ENCODE measurements around the gene HPS1. TPM values are rescaled to one million over a fixed set of nuclear protein-coding genes. Genes with fewer than 3 reads are reported as not detected.

HPS1 gene
- total RNA-seq, 1 donor from 2014 or later: 30.6 TPM

DNA sequence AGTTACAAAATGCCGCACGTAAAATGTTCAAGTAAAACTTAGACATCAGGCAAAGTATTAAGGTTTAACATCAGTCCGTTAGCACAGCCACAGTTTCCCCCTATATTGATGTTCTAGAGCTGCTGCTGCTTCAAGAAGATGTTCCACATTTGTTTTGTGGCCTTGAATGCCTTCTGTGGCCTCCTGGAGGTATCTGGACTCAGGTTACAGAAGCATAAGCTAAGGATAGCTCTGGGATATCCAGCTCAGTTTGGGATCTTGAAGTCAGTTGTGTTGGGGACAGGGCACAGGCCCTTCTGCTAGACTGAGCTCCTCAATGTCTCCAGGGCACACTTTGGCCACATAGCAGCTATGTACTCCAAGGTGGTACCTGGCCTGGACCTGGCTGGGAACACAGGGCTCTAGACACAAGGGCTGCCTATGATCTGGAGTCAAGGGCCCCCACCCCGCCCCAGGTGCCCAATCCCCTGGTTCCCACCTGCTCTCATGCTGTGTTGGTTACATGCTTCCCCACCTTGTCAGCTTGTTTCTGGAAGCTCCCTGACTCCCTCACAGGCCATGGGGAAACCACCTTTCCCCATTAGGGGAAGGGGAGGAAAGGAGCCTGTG is 36.5 kb downstream of the HPS1 start:
- TF ChIP-seq CTCF (IDR thresholded peaks at IDR 0.05; ENCODE audit: unreplicated experiment): no peak
- DNase-seq (ENCODE audit: low spot score): no peak
- Mint-ChIP-seq H3K36me3 (ENCODE audit: low read depth, unreplicated experiment) (peaks cover 3% of the 10 kb centered on the region), H3K4me3 (ENCODE audit: unreplicated experiment) (no peak overlapping the region), H3K9me3 (ENCODE audit: unreplicated experiment) (no peaks in the 10 kb centered on the region), H3K27me3 (ENCODE audit: unreplicated experiment) (peaks cover 2% of the 10 kb centered on the region), H3K27ac (ENCODE audit: unreplicated experiment) (no peak overlapping the region), H3K4me1 (ENCODE audit: unreplicated experiment) (peaks cover 2% of the 10 kb centered on the region)

- H3K27me3 Mint-ChIP-seq (ENCODE audit: unreplicated experiment): peaks cover 2% of the 10 kb centered on the region
- H3K9me3 Mint-ChIP-seq (ENCODE audit: unreplicated experiment): no peaks in the 10 kb centered on the region
These were observed 37.9 kb downstream of the HPS1 start for GRCh38 chr10:98408799-98409198.

DNA sequence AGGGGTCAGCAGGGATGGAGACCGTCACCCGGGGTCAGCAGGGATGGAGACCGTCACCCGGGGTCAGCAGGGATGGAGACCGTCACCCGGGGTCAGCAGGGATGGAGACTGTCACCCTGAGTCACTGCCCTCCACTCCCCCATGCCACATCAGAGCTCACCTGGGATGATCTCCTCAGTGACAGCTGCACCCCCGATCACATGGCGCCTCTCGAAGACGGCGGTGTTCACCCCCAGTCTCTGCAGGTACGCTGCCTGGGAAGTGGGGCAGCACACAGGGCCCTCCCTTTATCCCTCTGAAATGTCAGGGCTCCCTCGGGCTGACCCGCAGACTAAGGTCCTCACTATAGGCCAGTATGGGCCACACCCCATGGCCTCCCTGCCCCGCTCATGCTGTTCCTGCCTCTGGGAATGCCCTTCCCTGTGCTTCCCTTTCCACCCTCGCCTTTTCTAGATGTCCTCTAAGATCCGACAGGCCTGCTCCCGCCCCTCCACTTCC is 38.9 kb downstream of the HPS1 start:
- Mint-ChIP-seq H3K27me3 (ENCODE audit: unreplicated experiment) (peaks cover 2% of the 10 kb centered on the region), H3K4me3 (ENCODE audit: unreplicated experiment) (no peak overlapping the region), H3K27ac (ENCODE audit: unreplicated experiment) (no peak overlapping the region), H3K36me3 (ENCODE audit: low read depth, unreplicated experiment) (peaks cover 6% of the 10 kb centered on the region), H3K9me3 (ENCODE audit: unreplicated experiment) (no peaks in the 10 kb centered on the region), H3K4me1 (ENCODE audit: unreplicated experiment) (no peaks in the 10 kb centered on the region)
- no peak for DNase-seq (ENCODE audit: low spot score)
- TF ChIP-seq CTCF (IDR thresholded peaks at IDR 0.05; ENCODE audit: unreplicated experiment): no peak

More at GRCh38 chr10:98408799-98409198, 37.9 kb downstream of the HPS1 start:
- no peak for TF ChIP-seq CTCF (IDR thresholded peaks at IDR 0.05; ENCODE audit: unreplicated experiment)
- no peaks in the 10 kb centered on the region for H3K4me1 Mint-ChIP-seq (ENCODE audit: unreplicated experiment)
- no peak overlapping the region for H3K4me3 Mint-ChIP-seq (ENCODE audit: unreplicated experiment)
- no peak for DNase-seq (ENCODE audit: low spot score)
- peaks cover 3% of the 10 kb centered on the region for H3K36me3 Mint-ChIP-seq (ENCODE audit: low read depth, unreplicated experiment)
- no peak overlapping the region for H3K27ac Mint-ChIP-seq (ENCODE audit: unreplicated experiment)

- no peaks in the 10 kb centered on the region for H3K9me3 Mint-ChIP-seq (ENCODE audit: unreplicated experiment)
- no peak for DNase-seq (ENCODE audit: low spot score)
- peaks cover 2% of the 10 kb centered on the region for H3K27me3 Mint-ChIP-seq (ENCODE audit: unreplicated experiment)
- no peak overlapping the region for H3K27ac Mint-ChIP-seq (ENCODE audit: unreplicated experiment)
- no peak for TF ChIP-seq CTCF (IDR thresholded peaks at IDR 0.05; ENCODE audit: unreplicated experiment)
- no peak overlapping the region for H3K4me3 Mint-ChIP-seq (ENCODE audit: unreplicated experiment)
- peaks cover 3% of the 10 kb centered on the region for H3K36me3 Mint-ChIP-seq (ENCODE audit: low read depth, unreplicated experiment)
- H3K4me1 Mint-ChIP-seq (ENCODE audit: unreplicated experiment): no peaks in the 10 kb centered on the region
These were observed 39.6 kb downstream of the HPS1 start for GRCh38 chr10:98407017-98407743.

DNA sequence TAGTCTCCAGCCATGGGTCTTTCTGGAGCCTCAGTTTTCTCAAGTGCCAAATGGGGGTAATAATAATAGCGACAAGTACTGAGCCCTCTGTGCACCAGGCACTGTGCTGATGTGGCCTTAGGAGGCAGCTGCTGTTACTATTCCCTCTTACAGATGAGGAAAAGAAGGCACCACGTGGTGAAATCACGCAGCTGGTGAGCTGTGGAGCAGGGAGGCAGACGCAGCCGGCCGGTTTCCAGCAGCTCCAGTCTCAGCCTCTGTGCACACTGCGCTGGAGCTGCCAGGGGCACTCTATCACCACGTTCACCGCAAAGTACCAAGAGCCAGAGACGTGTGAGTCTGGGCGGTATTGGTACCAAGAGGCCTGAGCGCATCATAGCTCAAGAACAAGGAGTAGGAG is 41.3 kb downstream of the HPS1 start:
- Mint-ChIP-seq H3K27ac (ENCODE audit: unreplicated experiment) (no peak overlapping the region), H3K9me3 (ENCODE audit: unreplicated experiment) (no peaks in the 10 kb centered on the region), H3K27me3 (ENCODE audit: unreplicated experiment) (peaks cover 2% of the 10 kb centered on the region)

More for the DNA sequence above, 41.3 kb downstream of the HPS1 start:
- no peak for DNase-seq (ENCODE audit: low spot score)
- no peak for TF ChIP-seq CTCF (IDR thresholded peaks at IDR 0.05; ENCODE audit: unreplicated experiment)
- H3K36me3 Mint-ChIP-seq (ENCODE audit: low read depth, unreplicated experiment): peaks cover 3% of the 10 kb centered on the region
- H3K4me1 Mint-ChIP-seq (ENCODE audit: unreplicated experiment): no peaks in the 10 kb centered on the region
- H3K4me3 Mint-ChIP-seq (ENCODE audit: unreplicated experiment): no peak overlapping the region
